ENCODE data around the gene MGP.

- TF ChIP-seq YY1 (IDR thresholded peaks at IDR 0.05; ENCODE audit: insufficient read depth, insufficient read length), result no peak
- no peak for TF ChIP-seq ZNF274 (IDR thresholded peaks at IDR 0.05; ENCODE audit: low read depth, low read length)
- no peak for TF ChIP-seq SUZ12 (IDR thresholded peaks at IDR 0.05; ENCODE audit: extremely low read depth, insufficient read depth, insufficient read length)
Observed at GRCh38 chr12:14902465-14902864, 16.8 kb upstream of the MGP start.
